Colonic mucosa (tissue), 4 donors: ENCODE data around the gene CRYBG1. TPM values are rescaled to one million over a fixed set of nuclear protein-coding genes. Genes with fewer than 3 reads are reported as not detected.

Source experiments
- DNase-seq: peaks from one replicate; pipeline ENCODE4 v3.0.0-alpha.2; 2020
- H3K27ac ChIP-seq: fragments of 200-600 bp; one replicate; pipeline ENCODE4 v1.8.0; 2021
- H3K27me3 ChIP-seq: fragments of 200-600 bp; one replicate; pipeline ENCODE4 v1.8.0; 2021
- H3K36me3 ChIP-seq: fragments of 200-600 bp; one replicate; pipeline ENCODE4 v1.8.0; 2021
- H3K4me1 ChIP-seq: fragments of 200-600 bp; one replicate; pipeline ENCODE4 v1.8.0; 2021; ENCODE audit warnings: mild to moderate bottlenecking
- H3K4me3 ChIP-seq: fragments of 200-600 bp; one replicate; pipeline ENCODE4 v1.8.0; 2021
- H3K9ac ChIP-seq, 2 donors: one replicate each; pipeline ENCODE4 v1.7.0; 2013; ENCODE audit warnings: control low read depth in 2 of 2, low read depth in 2 of 2, low read length in 2 of 2
- H3K9me3 ChIP-seq: fragments of 200-600 bp; one replicate; pipeline ENCODE4 v1.8.0; 2021
- intact Hi-C: fragments of 100-400 bp; cut with DNase I; formaldehyde crosslinking; loops from one replicate; pipeline ENCODE4 v1.14.1; 2022
- total RNA-seq, 2 donors: library from RNA; stranded (reverse); fragmentation: NEBNext Ultra II Directional in 1 of 2; extraction: Animal tissue kit (Norgen Biotek cat#: 25700) in 1 of 2; gene quantifications; one replicate each; pipeline ENCODE4 v1.2.1, GENCODE V29; 2021
- TF ChIP-seq, protein P1 (sequence below): fragments of 200-600 bp; IDR thresholded peaks from one replicate; pipeline ENCODE4 v1.8.0; 2022; ENCODE audit warnings: antibody characterized with exemption, mild to moderate bottlenecking
- donor health status: healthy.
- donor health status: DM: no; HTN: no; CAD: no.
- donor health status: DM: no; HTN: no; CAD: no.

Gene CRYBG1
- total RNA-seq, 2 donors from 2014 or later, result 80.5 to 102 TPM

GRCh38 chr6:106369739-106370138 is 9.2 kb downstream of the CRYBG1 start:
- no peak for DNase-seq
- TF ChIP-seq, protein P1, sequence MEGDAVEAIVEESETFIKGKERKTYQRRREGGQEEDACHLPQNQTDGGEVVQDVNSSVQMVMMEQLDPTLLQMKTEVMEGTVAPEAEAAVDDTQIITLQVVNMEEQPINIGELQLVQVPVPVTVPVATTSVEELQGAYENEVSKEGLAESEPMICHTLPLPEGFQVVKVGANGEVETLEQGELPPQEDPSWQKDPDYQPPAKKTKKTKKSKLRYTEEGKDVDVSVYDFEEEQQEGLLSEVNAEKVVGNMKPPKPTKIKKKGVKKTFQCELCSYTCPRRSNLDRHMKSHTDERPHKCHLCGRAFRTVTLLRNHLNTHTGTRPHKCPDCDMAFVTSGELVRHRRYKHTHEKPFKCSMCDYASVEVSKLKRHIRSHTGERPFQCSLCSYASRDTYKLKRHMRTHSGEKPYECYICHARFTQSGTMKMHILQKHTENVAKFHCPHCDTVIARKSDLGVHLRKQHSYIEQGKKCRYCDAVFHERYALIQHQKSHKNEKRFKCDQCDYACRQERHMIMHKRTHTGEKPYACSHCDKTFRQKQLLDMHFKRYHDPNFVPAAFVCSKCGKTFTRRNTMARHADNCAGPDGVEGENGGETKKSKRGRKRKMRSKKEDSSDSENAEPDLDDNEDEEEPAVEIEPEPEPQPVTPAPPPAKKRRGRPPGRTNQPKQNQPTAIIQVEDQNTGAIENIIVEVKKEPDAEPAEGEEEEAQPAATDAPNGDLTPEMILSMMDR, result no peak
- Histone ChIP-seq H3K27ac (no peak overlapping the region), H3K9me3 (no peaks in the 10 kb centered on the region), H3K4me3 (no peak overlapping the region), H3K9ac (no peak overlapping the region), H3K27me3 (no peaks in the 10 kb centered on the region), H3K4me1 (no peaks in the 10 kb centered on the region), H3K36me3 (no peaks in the 10 kb centered on the region)
- intact Hi-C loops, result no loop called here

DNA sequence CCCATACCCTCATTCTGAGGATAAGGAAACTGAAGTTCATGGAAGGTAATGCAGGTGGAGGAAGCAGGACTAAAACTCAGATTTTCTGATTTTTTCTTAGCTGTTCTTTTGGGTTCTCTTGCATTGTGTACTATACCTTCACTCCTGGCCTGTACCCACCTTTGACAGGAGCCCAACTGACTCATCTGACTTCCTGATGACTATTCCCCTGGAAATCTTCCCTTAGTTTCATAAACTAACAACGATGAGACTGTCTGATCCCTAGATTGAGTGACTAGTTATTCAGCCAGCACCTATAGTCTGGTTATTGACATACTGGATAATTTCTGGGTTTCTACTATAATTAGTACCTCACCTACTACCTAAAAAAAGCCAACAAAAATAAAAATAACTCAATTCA is 10.1 kb downstream of the CRYBG1 start:
- DNase-seq, result no peak
- no peaks in the 10 kb centered on the region for H3K27me3 ChIP-seq
- H3K4me1 ChIP-seq, result no peaks in the 10 kb centered on the region
- H3K4me3 ChIP-seq, result no peak overlapping the region
- H3K36me3 ChIP-seq, result no peaks in the 10 kb centered on the region
- no peaks in the 10 kb centered on the region for H3K9me3 ChIP-seq
- intact Hi-C loops, result no loop called here
- H3K27ac ChIP-seq, result no peak overlapping the region
- H3K9ac ChIP-seq, result no peak overlapping the region
- TF ChIP-seq, protein P1, result no peak

DNA sequence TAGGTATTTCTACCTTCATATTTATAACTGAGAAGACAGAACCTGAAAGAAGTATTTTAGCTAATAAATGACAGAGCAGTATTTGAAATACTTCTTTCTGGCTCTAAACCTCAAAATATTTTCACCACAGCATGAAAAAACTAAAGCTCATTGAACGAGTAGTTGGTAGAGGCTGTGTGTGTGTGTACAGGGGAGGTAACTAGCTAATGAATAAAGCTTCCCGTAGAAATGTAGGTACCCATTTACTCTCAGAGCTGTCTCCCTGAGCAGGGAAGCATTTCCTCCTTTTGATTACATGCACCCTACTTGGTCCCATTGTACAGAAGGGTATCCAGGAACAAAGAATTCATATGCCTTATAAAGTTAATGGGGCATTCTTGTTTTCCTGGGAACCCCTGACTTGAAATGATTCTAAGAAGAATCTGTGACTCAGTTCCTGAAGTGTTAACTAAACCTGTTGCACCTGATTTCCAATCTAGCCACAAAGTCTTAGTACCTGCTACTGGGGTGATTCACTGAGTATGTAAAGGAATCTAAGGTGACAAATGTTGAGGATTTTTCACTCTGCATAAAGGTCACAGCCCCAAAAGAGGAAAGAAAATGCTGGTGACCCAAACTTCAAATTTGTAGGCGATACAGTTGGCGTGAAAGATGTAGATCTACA is 12.5 kb downstream of the CRYBG1 start:
- Histone ChIP-seq H3K27me3 (no peaks in the 10 kb centered on the region), H3K27ac (no peak overlapping the region), H3K9ac (no peak overlapping the region), H3K36me3 (no peaks in the 10 kb centered on the region), H3K4me1 (no peaks in the 10 kb centered on the region), H3K4me3 (no peak overlapping the region), H3K9me3 (no peaks in the 10 kb centered on the region)
- intact Hi-C loops, result no loop called here
- no peak for DNase-seq
- TF ChIP-seq, protein P1, result no peak

DNA sequence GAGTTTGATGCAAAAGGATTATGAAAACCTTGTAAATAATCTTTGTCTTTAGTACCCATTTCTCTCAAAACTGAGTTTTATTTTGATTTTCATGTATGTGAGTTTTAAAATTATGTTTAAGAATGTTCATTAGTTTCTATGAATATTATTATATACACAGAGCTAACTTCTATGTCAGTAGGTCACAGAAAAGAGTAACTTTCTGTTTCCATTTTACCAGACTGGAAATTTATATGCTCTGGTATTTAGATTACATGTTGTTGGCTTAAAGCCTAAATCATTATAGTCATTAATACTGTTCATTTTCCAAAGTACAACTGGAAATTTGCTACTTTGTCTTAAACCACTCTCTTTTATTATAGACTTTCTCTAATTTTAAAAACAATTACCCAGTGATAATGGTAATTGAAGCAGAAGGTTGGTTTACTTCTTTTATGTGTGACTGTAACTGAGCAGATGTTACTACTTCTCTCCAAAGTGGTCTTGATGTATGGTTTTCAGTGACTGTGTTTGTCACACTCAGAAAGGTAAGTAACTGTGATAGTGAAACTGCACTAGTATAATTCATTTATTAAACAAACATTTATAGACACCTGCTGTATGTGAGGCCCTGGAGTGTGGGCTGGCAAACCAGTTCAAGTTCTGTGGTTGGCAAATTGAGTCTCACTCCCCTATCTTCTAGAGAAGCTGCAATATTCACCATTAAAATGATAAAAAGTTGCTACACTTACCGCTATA is 13.2 kb downstream of the CRYBG1 start:
- no peaks in the 10 kb centered on the region for H3K4me1 ChIP-seq
- no peak overlapping the region for H3K27ac ChIP-seq
- no peak overlapping the region for H3K9ac ChIP-seq
- no peaks in the 10 kb centered on the region for H3K27me3 ChIP-seq
- H3K36me3 ChIP-seq, result no peaks in the 10 kb centered on the region
- intact Hi-C loops, result no loop called here
- TF ChIP-seq, protein P1, result no peak
- H3K4me3 ChIP-seq, result no peak overlapping the region
- H3K9me3 ChIP-seq, result no peaks in the 10 kb centered on the region
- no peak for DNase-seq

- Histone ChIP-seq H3K9me3 (no peaks in the 10 kb centered on the region), H3K4me3 (no peak overlapping the region), H3K4me1 (no peaks in the 10 kb centered on the region), H3K9ac (no peak overlapping the region), H3K27ac (no peak overlapping the region), H3K27me3 (no peaks in the 10 kb centered on the region), H3K36me3 (no peaks in the 10 kb centered on the region)
- DNase-seq, result no peak
- intact Hi-C loops, result no loop called here
- TF ChIP-seq, protein P1, result no peak
These were observed 16.6 kb downstream of the CRYBG1 start for GRCh38 chr6:106377061-106377540.
